ENCODE measurements around the gene MPP3.
A peak's percentile ranks its signal among the peaks of the same experiment; 100 is the strongest.

The MPP3 gene

GRCh38 chr17:43778337-43779144 lies 54.4 kb downstream of the MPP3 start, which contains the start of gene DUSP3:
TSS of gene DUSP3 (minus strand) at chr17:43778977. CDS start at chr17:43778924, 53 bp downstream.
- FAIRE-seq: peak; percentile 85
- peak; percentile 74; the same call in 1 of the 2 replicates for TF ChIP-seq POLR2A (IDR thresholded peaks at IDR 0.05; ENCODE audit: low read depth, low read length)
- TF ChIP-seq TAF1 (IDR thresholded peaks at IDR 0.05; ENCODE audit: borderline replicate concordance, low read depth, low read length): no peak
- TF ChIP-seq POLR2AphosphoS5 (IDR thresholded peaks at IDR 0.05; ENCODE audit: low read depth, low read length): 0 out of 2 replicates have a peak, but pooled peaks have one; percentile 46

GRCh38 chr17:43774304-43775250 lies 58.4 kb downstream of the MPP3 start:
- FAIRE-seq (no peak), DNase-seq (ENCODE audit: insufficient read length) (no peak)
- TF ChIP-seq POLR2AphosphoS5 (IDR thresholded peaks at IDR 0.05; ENCODE audit: low read depth, low read length): no peak
- no peak for TF ChIP-seq TAF1 (IDR thresholded peaks at IDR 0.05; ENCODE audit: borderline replicate concordance, low read depth, low read length)
- TF ChIP-seq POLR2A (IDR thresholded peaks at IDR 0.05; ENCODE audit: low read depth, low read length): no peak

More at GRCh38 chr17:43778337-43779144, 54.4 kb downstream of the MPP3 start, which contains the start of gene DUSP3:
- peak; percentile 89 for DNase-seq (ENCODE audit: insufficient read length)

- FAIRE-seq (no peak), DNase-seq (ENCODE audit: insufficient read length) (no peak)
- TF ChIP-seq POLR2A (IDR thresholded peaks at IDR 0.05; ENCODE audit: low read depth, low read length) (no peak), POLR2AphosphoS5 (IDR thresholded peaks at IDR 0.05; ENCODE audit: low read depth, low read length) (no peak), TAF1 (IDR thresholded peaks at IDR 0.05; ENCODE audit: borderline replicate concordance, low read depth, low read length) (no peak)
Measured at GRCh38 chr17:43772877-43773648, 59.9 kb downstream of the MPP3 start.

GRCh38 chr17:43771463-43771862 lies 61.5 kb downstream of the MPP3 start:
- DNase-seq (ENCODE audit: insufficient read length) (no peak), FAIRE-seq (no peak)
- TF ChIP-seq POLR2AphosphoS5 (IDR thresholded peaks at IDR 0.05; ENCODE audit: low read depth, low read length) (no peak), TAF1 (IDR thresholded peaks at IDR 0.05; ENCODE audit: borderline replicate concordance, low read depth, low read length) (no peak), POLR2A (IDR thresholded peaks at IDR 0.05; ENCODE audit: low read depth, low read length) (no peak)

- TF ChIP-seq POLR2AphosphoS5 (IDR thresholded peaks at IDR 0.05; ENCODE audit: low read depth, low read length): no peak
- TF ChIP-seq POLR2A (IDR thresholded peaks at IDR 0.05; ENCODE audit: low read depth, low read length): no peak
- TF ChIP-seq TAF1 (IDR thresholded peaks at IDR 0.05; ENCODE audit: borderline replicate concordance, low read depth, low read length): no peak
- DNase-seq (ENCODE audit: insufficient read length) (no peak), FAIRE-seq (no peak)
Measured at GRCh38 chr17:43770957-43771356, 62.0 kb downstream of the MPP3 start.

GRCh38 chr17:43769859-43770258 lies 63.1 kb downstream of the MPP3 start:
- DNase-seq (ENCODE audit: insufficient read length): no peak

GRCh38 chr17:43769426-43769825 lies 63.5 kb downstream of the MPP3 start:
- FAIRE-seq: no peak
- no peak for TF ChIP-seq TAF1 (IDR thresholded peaks at IDR 0.05; ENCODE audit: borderline replicate concordance, low read depth, low read length)
- TF ChIP-seq POLR2A (IDR thresholded peaks at IDR 0.05; ENCODE audit: low read depth, low read length): no peak
- TF ChIP-seq POLR2AphosphoS5 (IDR thresholded peaks at IDR 0.05; ENCODE audit: low read depth, low read length): no peak
- DNase-seq (ENCODE audit: insufficient read length): no peak

More at GRCh38 chr17:43769859-43770258, 63.1 kb downstream of the MPP3 start:
- TF ChIP-seq POLR2AphosphoS5 (IDR thresholded peaks at IDR 0.05; ENCODE audit: low read depth, low read length) (no peak), POLR2A (IDR thresholded peaks at IDR 0.05; ENCODE audit: low read depth, low read length) (no peak), TAF1 (IDR thresholded peaks at IDR 0.05; ENCODE audit: borderline replicate concordance, low read depth, low read length) (no peak)
- FAIRE-seq: no peak

- DNase-seq (ENCODE audit: insufficient read length) (no peak), FAIRE-seq (no peak)
- TF ChIP-seq TAF1 (IDR thresholded peaks at IDR 0.05; ENCODE audit: borderline replicate concordance, low read depth, low read length) (no peak), POLR2A (IDR thresholded peaks at IDR 0.05; ENCODE audit: low read depth, low read length) (no peak)
Measured at GRCh38 chr17:43768943-43769342, 64.0 kb downstream of the MPP3 start.

GRCh38 chr17:43768382-43768781 lies 64.6 kb downstream of the MPP3 start:
- FAIRE-seq: peak; percentile 24
- TF ChIP-seq TAF1 (IDR thresholded peaks at IDR 0.05; ENCODE audit: borderline replicate concordance, low read depth, low read length) (no peak), POLR2A (IDR thresholded peaks at IDR 0.05; ENCODE audit: low read depth, low read length) (no peak), POLR2AphosphoS5 (IDR thresholded peaks at IDR 0.05; ENCODE audit: low read depth, low read length) (no peak)
- DNase-seq (ENCODE audit: insufficient read length): no peak

GRCh38 chr17:43767713-43768059 lies 65.3 kb downstream of the MPP3 start:
- no peak for TF ChIP-seq TAF1 (IDR thresholded peaks at IDR 0.05; ENCODE audit: borderline replicate concordance, low read depth, low read length)
- no peak for TF ChIP-seq POLR2AphosphoS5 (IDR thresholded peaks at IDR 0.05; ENCODE audit: low read depth, low read length)
- TF ChIP-seq POLR2A (IDR thresholded peaks at IDR 0.05; ENCODE audit: low read depth, low read length): no peak
- no peak for FAIRE-seq
- no peak for DNase-seq (ENCODE audit: insufficient read length)

Data from GM12892 (cell line).